ENCODE measurements around the gene SLIT1. TPM values are rescaled to one million over a fixed set of nuclear protein-coding genes. Genes with fewer than 3 reads are reported as not detected.
A peak's percentile ranks its signal among the peaks of the same experiment; 100 is the strongest.

Gene SLIT1
- total RNA-seq, 2 donors from 2014 or later, result 0.78 to 0.99 TPM

- Histone ChIP-seq H3K27me3 (peaks cover 0 to 4% of the 10 kb centered on the region in 2 donors), H3K4me3 (no peak overlapping the region), H3K27ac (no peak overlapping the region), H3K9me3 (no peaks in the 10 kb centered on the region), H3K4me1 (peaks cover 9% of the 10 kb centered on the region), H3K36me3 (replicated peaks in 1 of 2; ENCODE audit: insufficient read depth in 1 of 2, low read depth in 2 of 2) (no peaks in the 10 kb centered on the region)
- WGBS, 2 donors, result 43 to 60% methylated on average over 6 of the region's 6 CpGs
- intact Hi-C loops (cut with DNase I), result no loop called here
- TF ChIP-seq, protein P1, sequence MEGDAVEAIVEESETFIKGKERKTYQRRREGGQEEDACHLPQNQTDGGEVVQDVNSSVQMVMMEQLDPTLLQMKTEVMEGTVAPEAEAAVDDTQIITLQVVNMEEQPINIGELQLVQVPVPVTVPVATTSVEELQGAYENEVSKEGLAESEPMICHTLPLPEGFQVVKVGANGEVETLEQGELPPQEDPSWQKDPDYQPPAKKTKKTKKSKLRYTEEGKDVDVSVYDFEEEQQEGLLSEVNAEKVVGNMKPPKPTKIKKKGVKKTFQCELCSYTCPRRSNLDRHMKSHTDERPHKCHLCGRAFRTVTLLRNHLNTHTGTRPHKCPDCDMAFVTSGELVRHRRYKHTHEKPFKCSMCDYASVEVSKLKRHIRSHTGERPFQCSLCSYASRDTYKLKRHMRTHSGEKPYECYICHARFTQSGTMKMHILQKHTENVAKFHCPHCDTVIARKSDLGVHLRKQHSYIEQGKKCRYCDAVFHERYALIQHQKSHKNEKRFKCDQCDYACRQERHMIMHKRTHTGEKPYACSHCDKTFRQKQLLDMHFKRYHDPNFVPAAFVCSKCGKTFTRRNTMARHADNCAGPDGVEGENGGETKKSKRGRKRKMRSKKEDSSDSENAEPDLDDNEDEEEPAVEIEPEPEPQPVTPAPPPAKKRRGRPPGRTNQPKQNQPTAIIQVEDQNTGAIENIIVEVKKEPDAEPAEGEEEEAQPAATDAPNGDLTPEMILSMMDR (IDR thresholded peaks at IDR 0.05), result no peak
- TF ChIP-seq POLR2A (IDR thresholded peaks at IDR 0.05), result no peak
- DNase-seq, result no peak
- ATAC-seq, result no peak
Observed at GRCh38 chr10:97200616-97201015, 14.9 kb upstream of the SLIT1 start.

DNA sequence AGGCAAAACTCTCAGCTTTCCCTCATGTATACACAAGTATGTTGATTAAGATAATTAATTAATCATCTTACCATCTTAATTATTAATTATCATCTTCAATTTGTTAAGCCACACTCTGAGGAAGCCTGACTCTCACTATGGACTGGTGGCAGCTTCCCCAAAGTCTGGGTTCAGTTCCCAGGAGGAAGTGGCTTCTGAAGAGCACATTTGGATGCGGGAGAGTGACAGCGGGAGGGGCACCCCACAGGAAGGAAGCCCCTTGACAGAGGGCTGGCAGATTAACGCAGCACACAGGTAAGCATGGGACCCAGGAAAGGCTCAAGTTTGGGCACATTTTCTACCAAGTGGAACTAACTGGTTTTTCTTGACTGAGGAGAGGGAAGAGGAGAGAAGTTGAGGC, 13.4 kb upstream of the SLIT1 start:
- TF ChIP-seq, protein P1 (IDR thresholded peaks at IDR 0.05), result no peak
- TF ChIP-seq POLR2A (IDR thresholded peaks at IDR 0.05), result no peak
- Histone ChIP-seq H3K27me3 (peaks cover 0 to 13% of the 10 kb centered on the region in 2 donors), H3K4me1 (peaks cover 9% of the 10 kb centered on the region), H3K36me3 (replicated peaks in 1 of 2; ENCODE audit: insufficient read depth in 1 of 2, low read depth in 2 of 2) (no peaks in the 10 kb centered on the region), H3K4me3 (no peak overlapping the region), H3K9me3 (no peaks in the 10 kb centered on the region), H3K27ac (no peak overlapping the region)
- DNase-seq (no peak), ATAC-seq (no peak)
- intact Hi-C loops (cut with DNase I), result no loop called here
- WGBS, 2 donors, result 44 to 52% methylated on average over 3 of the region's 3 CpGs

GRCh38 chr10:97197030-97197500, 11.3 kb upstream of the SLIT1 start:
- Histone ChIP-seq H3K4me1 (peaks cover 9% of the 10 kb centered on the region), H3K27me3 (peaks cover 0 to 13% of the 10 kb centered on the region in 2 donors), H3K4me3 (no peak overlapping the region), H3K9me3 (no peaks in the 10 kb centered on the region), H3K27ac (no peak overlapping the region), H3K36me3 (replicated peaks in 1 of 2; ENCODE audit: insufficient read depth in 1 of 2, low read depth in 2 of 2) (no peaks in the 10 kb centered on the region)
- DNase-seq (no peak), ATAC-seq (no peak)
- 66 to 71% methylated on average over 7 of the region's 7 CpGs for WGBS, 2 donors
- TF ChIP-seq POLR2A (IDR thresholded peaks at IDR 0.05), result no peak
- TF ChIP-seq, protein P1 (IDR thresholded peaks at IDR 0.05), result no peak
- intact Hi-C loops (cut with DNase I), result no loop called here

- peaks cover 9% of the 10 kb centered on the region for H3K4me1 ChIP-seq
- ATAC-seq (peak; percentile 62), DNase-seq (peak; percentile 21 to 62 (median 38))
- H3K27ac ChIP-seq, result no peak overlapping the region
- no peak overlapping the region for H3K4me3 ChIP-seq
- H3K36me3 ChIP-seq (replicated peaks in 1 of 2; ENCODE audit: insufficient read depth in 1 of 2, low read depth in 2 of 2), result no peaks in the 10 kb centered on the region
- peaks cover 0 to 13% of the 10 kb centered on the region in 2 donors for H3K27me3 ChIP-seq
- TF ChIP-seq, protein P1 (IDR thresholded peaks at IDR 0.05), result peak in 6 of 7 experiments; percentile 32 to 40 (median 35)
- TF ChIP-seq POLR2A (IDR thresholded peaks at IDR 0.05), result no peak
- 5 to 38% methylated on average over 7 to 46 of the region's 56 CpGs for WGBS, 2 donors
- intact Hi-C loops (cut with DNase I), result no loop called here
- H3K9me3 ChIP-seq, result no peaks in the 10 kb centered on the region
Observed at GRCh38 chr10:97196223-97197029, 10.7 kb upstream of the SLIT1 start.

Measured in body of pancreas (tissue), 4 donors.